Heart left ventricle (tissue), 16 donors: Measurements from ENCODE around the gene ADAM8. TPM values are rescaled to one million over a fixed set of nuclear protein-coding genes. Genes with fewer than 3 reads are reported as not detected.
"Not testable (repeated sequence)": the region's sequence is repeated elsewhere in the genome, so short reads cannot be mapped to it uniquely, and the experiment has no call there.

Experiments
- ATAC-seq, 4 donors: fragments of 200-7000 bp; cut with Tn5 transposase; one replicate each; pipeline ENCODE4 v1.9.1; 2020 to 2022; ENCODE audit warnings: moderate library complexity in 4 of 4, mild to moderate bottlenecking in 3 of 4, moderate number of reproducible peaks in 1 of 4
- DNase-seq, 5 donors: peaks; one replicate each; pipeline ENCODE4 v3.0.0-alpha.2; 2020
- H3K27ac ChIP-seq, 12 donors: fragments of 200-600 bp; sonication (generic) in 4 of 12; one replicate each; pipeline versions ENCODE4 v1.5.0 to v1.8.0; 2016 to 2022; ENCODE audit warnings: mild to moderate bottlenecking in 2 of 12
- H3K27me3 ChIP-seq, 9 donors: fragments of 200-600 bp; sonication (generic) in 2 of 9; one replicate each; pipeline versions ENCODE4 v1.5.1 to v1.8.0; 2016 to 2022; ENCODE audit warnings: mild to moderate bottlenecking in 3 of 9
- H3K36me3 ChIP-seq, 9 donors: fragments of 200-600 bp; sonication (generic) in 2 of 9; one replicate each; pipeline versions ENCODE4 v1.5.0 to v1.8.0; 2018 to 2022; ENCODE audit warnings: mild to moderate bottlenecking in 2 of 9
- H3K4me1 ChIP-seq, 12 donors: fragments of 200-600 bp; sonication (generic) in 4 of 12; one replicate each; pipeline versions ENCODE4 v1.5.0 to v1.8.0; 2016 to 2022; ENCODE audit warnings: mild to moderate bottlenecking in 3 of 12
- H3K4me3 ChIP-seq, 12 donors: fragments of 200-600 bp; sonication (generic) in 4 of 12; one replicate each; pipeline versions ENCODE4 v1.5.0 to v1.8.0; 2017 to 2022; ENCODE audit warnings: mild to moderate bottlenecking in 9 of 12, moderate library complexity in 4 of 12
- H3K9me3 ChIP-seq, 12 donors: fragments of 200-600 bp; sonication (generic) in 4 of 12; one replicate each; pipeline versions ENCODE4 v1.5.0 to v1.8.0; 2016 to 2022; ENCODE audit warnings: mild to moderate bottlenecking in 1 of 12
- POLR2A ChIP-seq, 2 donors: fragments of 450-650 bp; IDR thresholded peaks; one replicate each; pipeline ENCODE4 v1.6.1; 2017; ENCODE audit warnings: antibody characterized with exemption in 2 of 2, mild to moderate bottlenecking in 2 of 2, moderate library complexity in 2 of 2
- WGBS, 4 donors: extraction: QIAGEN DNeasy Blood & Tissue Kit in 2 of 4; methylation state at CpG; one replicate each; pipeline versions ENCODE4 v1.1.5 to v1.1.7; 2013 to 2018; 5-methylcytosine and 5-hydroxymethylcytosine counted together
- intact Hi-C, 10 donors: fragments of 100-400 bp; cut with DNase I; formaldehyde crosslinking; loops; one replicate each; pipeline versions ENCODE4 v1.11.1 to v1.14.2; 2022
- polyA plus RNA-seq, 2 donors: library from polyadenylated mRNA; stranded (reverse); fragments of 200-250 nt; gene quantifications; one replicate each; pipeline ENCODE4 v1.2.3, GENCODE V29; 2013
- total RNA-seq, 9 donors: library from RNA; depleted of rRNA in 2 of 9; stranded (reverse); fragments of >200 nt in 2 of 9; fragmentation: NEBNext Ultra II Directional in 3 of 9; extraction: Animal tissue kit (Norgen Biotek cat#: 25700) in 3 of 9; gene quantifications; one replicate each; pipeline versions ENCODE4 v1.1.0 to v1.2.4, GENCODE V29; 2016 to 2023
- TF ChIP-seq, protein P1 (sequence below), 12 donors: fragments of 200-600 bp; sonication (generic) in 4 of 12; IDR thresholded peaks; one replicate each; pipeline versions ENCODE4 v1.5.0 to v1.8.0; 2018 to 2022; ENCODE audit warnings: antibody characterized with exemption in 12 of 12, mild to moderate bottlenecking in 5 of 12
- donor health status: ischemic (EF 13 %, LVEDD 7.1; RV severe dilation, severe dysfunction).
- donor health status: healthy with polysubstance abuse.
- donor health status: DM: no; HTN: yes; CAD: no.
- donor health status: DM: no; HTN: no; CAD: no.
- donor health status: ischemic (EF 25% LVEDD 6.9; RV normal size, moderate dysfunction).
- donor health status: ischemic (EF 25% LVEDD 5.7; RV mildly dilated, moderate dysfunction).
- donor health status: healthy.
- donor health status: DM: yes; HTN: yes; CAD: no.
- donor health status: ischemic (EF 35%, LVEDD 5.7; RV mildly dilated, moderate dysfunction).
- donor health status: nonischemic (EF 11% LVEDD 7.7; RV severe dilation, severe dysfunction).
- donor health status: DM: yes; HTN: yes; CAD: no.
- donor health status: PGD.
- donor health status: ischemic (EF 29% LVEDD 5.4; RV normal size, mild dysfunction).
- donor health status: nonischemic (EF 23%, LVEDD 6.1; RV moderate dilation, normal function).

ADAM8 gene
- total and polyA plus RNA-seq, 11 donors, result 0.50 to 10.3 (median 1.6) TPM

DNA sequence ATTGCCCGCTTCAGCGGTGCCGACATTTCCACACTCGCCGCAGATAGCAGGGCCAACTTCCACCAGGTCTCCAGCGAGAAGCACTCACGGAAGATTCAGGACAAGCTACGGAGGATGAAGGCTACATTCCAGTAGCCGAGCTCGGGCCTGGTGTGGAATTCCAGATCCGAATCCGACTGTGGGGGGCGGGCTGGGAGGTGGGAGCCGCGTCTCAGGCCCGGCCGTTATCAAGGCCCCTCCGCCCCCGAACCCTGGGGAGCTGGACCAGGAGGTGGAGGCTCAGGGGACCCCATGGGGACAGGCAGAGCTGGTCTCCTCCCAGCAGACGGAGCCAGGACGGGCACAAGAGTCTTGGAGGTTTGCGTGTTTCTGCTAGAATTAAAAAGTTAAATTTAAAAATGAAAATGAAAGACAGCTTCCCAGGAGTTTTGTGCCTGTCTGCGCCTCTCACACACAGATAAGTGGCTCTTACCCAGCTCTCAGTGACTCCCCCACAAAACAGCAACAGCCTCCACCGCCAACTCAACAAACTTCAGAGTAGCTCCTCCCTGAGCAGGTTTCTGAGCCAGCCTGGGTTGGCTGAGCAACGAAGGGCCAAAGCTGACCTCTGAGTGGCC is 51.8 kb downstream of the ADAM8 start:
- H3K4me3 ChIP-seq, result peak overlapping the region in 6 of 12 donors; percentile 5 to 32 (median 21)
- DNase-seq (no peak), ATAC-seq (no peak)
- no peaks in the 10 kb centered on the region for H3K36me3 ChIP-seq
- 32 to 46% (median 40%) methylated on average over 11 to 25 of the region's 25 CpGs for WGBS, 4 donors
- peaks cover 25 to 71% (median 50%) of the 10 kb centered on the region in 9 donors for H3K27me3 ChIP-seq
- intact Hi-C loops, result no loop called here
- no peaks in the 10 kb centered on the region for H3K9me3 ChIP-seq
- H3K4me1 ChIP-seq, result peaks cover 0 to 7% (median 0%) of the 10 kb centered on the region in 12 donors
- TF ChIP-seq, protein P1, sequence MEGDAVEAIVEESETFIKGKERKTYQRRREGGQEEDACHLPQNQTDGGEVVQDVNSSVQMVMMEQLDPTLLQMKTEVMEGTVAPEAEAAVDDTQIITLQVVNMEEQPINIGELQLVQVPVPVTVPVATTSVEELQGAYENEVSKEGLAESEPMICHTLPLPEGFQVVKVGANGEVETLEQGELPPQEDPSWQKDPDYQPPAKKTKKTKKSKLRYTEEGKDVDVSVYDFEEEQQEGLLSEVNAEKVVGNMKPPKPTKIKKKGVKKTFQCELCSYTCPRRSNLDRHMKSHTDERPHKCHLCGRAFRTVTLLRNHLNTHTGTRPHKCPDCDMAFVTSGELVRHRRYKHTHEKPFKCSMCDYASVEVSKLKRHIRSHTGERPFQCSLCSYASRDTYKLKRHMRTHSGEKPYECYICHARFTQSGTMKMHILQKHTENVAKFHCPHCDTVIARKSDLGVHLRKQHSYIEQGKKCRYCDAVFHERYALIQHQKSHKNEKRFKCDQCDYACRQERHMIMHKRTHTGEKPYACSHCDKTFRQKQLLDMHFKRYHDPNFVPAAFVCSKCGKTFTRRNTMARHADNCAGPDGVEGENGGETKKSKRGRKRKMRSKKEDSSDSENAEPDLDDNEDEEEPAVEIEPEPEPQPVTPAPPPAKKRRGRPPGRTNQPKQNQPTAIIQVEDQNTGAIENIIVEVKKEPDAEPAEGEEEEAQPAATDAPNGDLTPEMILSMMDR (IDR thresholded peaks at IDR 0.05), result no peak
- no peak for TF ChIP-seq POLR2A (IDR thresholded peaks at IDR 0.05)
- H3K27ac ChIP-seq, result no peak overlapping the region

DNA sequence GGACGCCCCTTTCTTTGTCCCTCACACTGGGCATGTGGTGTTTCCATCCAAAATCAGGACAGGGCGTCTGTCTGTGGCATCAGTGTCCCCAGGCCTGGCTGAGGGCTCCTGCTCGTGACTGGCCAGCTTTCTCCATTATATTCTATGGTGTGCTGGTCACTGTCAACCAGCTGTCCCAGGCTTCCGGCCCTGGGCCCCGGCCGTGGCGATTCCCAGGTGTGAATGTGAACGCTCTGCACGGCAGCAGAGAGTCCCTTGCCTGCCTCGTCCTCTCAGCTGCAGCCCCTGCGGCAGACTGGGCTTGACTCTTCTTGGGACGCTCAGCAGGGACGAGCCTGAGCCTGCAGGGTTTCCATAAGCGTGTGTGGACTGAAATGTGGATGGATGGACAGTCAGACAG is 52.6 kb downstream of the ADAM8 start:
- TF ChIP-seq, protein P1 (IDR thresholded peaks at IDR 0.05), result no peak
- no peak for TF ChIP-seq POLR2A (IDR thresholded peaks at IDR 0.05)
- ATAC-seq (no peak), DNase-seq (no peak)
- H3K27ac ChIP-seq, result no peak overlapping the region
- peaks cover 20 to 71% (median 50%) of the 10 kb centered on the region in 9 donors for H3K27me3 ChIP-seq
- 38 to 59% (median 42%) methylated on average over 10 to 14 of the region's 14 CpGs for WGBS, 4 donors
- H3K4me1 ChIP-seq, result peaks cover 0 to 3% (median 0%) of the 10 kb centered on the region in 12 donors
- H3K36me3 ChIP-seq, result no peaks in the 10 kb centered on the region
- H3K9me3 ChIP-seq, result no peaks in the 10 kb centered on the region
- H3K4me3 ChIP-seq, result no peak overlapping the region
- intact Hi-C loops, result no loop called here

DNA sequence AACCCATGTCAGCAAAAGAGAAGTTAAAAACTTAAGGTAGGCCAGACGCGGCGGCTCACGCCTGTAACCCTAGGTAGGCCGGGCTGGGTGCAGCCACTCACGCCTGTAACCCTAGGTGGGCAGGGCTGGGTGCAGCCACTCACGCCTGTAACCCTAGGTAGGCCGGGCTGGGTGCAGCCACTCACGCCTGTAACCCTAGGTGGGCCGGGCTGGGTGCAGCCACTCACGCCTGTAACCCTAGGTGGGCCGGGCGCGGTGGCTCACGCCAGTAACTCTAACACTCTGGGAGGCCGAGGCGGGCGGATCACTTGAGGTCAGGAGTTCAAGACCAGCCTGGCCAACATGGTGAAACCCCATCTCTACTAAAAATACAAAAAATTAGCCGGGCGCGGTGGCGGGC is 54.9 kb downstream of the ADAM8 start:
- H3K36me3 ChIP-seq, ATAC-seq, H3K4me3 ChIP-seq, H3K4me1 ChIP-seq, DNase-seq, intact Hi-C loops, H3K9me3 ChIP-seq, H3K27ac ChIP-seq: not testable (repeated sequence)
- peaks cover 9 to 53% (median 35%) of the 10 kb centered on the region in 9 donors for H3K27me3 ChIP-seq
- WGBS, 4 donors, result 87 to 93% (median 90%) methylated on average over 17 to 22 of the region's 22 CpGs

DNA sequence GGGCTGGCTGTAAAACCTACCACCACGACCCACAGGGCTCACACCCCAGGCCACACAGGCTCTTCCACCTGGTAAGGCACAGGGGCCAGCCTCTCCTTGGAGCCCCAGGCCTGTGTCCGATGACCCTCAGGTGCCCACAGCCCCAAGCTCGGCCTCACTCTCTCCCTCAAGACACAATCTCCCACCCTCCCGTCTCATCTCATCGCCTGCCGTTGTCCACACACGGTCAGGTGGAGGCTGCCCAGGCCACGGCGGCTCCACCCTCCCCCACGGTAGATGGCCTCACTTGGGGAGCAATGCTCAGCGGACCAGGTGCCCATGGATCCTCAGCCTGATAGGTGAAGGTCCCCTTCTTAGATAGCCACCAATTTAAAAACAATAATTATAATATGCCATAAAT is 55.3 kb downstream of the ADAM8 start:
- WGBS, 4 donors, result 80 to 88% (median 85%) methylated on average over 10 to 11 of the region's 11 CpGs
- TF ChIP-seq, protein P1 (IDR thresholded peaks at IDR 0.05), result no peak
- TF ChIP-seq POLR2A (IDR thresholded peaks at IDR 0.05), result no peak
- ATAC-seq (no peak), DNase-seq (no peak)
- Histone ChIP-seq H3K27ac (no peak overlapping the region), H3K9me3 (peaks cover 0 to 4% (median 0%) of the 10 kb centered on the region in 12 donors), H3K4me3 (no peak overlapping the region), H3K27me3 (peaks cover 7 to 49% (median 31%) of the 10 kb centered on the region in 9 donors), H3K4me1 (peaks cover 0 to 3% (median 0%) of the 10 kb centered on the region in 12 donors), H3K36me3 (no peaks in the 10 kb centered on the region)
- intact Hi-C loops, result no loop called here
